ENCODE data around the gene CFAP77.

Gene CFAP77

GRCh38 chr9:132589148-132590036, 179.4 kb downstream of the CFAP77 start:
- H3K27ac ChIP-seq (ENCODE audit: insufficient read depth in 1 of 2, low read depth in 1 of 2, low read length in 2 of 2, poor library complexity in 1 of 2, severe bottlenecking in 2 of 2), result no peak overlapping the region
- no peak overlapping the region for H3K4me3 ChIP-seq (ENCODE audit: control insufficient read depth in 1 of 7, extremely low read depth in 1 of 7, insufficient read depth in 4 of 7, low read depth in 2 of 7, low read length in 6 of 7)
- DNase-seq, result no peak
- no peaks in the 10 kb centered on the region for H3K9me3 ChIP-seq (ENCODE audit: control extremely low read depth in 1 of 5, control insufficient read depth in 4 of 5, insufficient read depth in 2 of 5, low read depth in 1 of 5, low read length in 4 of 5)
- POLR2A ChIA-PET, result interaction anchor here (0.6 kb wide), 1 partner anchor 857 kb away, joined by 7 read pairs; no protein-coding TSS in a partner anchor
- peaks cover 5 to 92% (median 50%) of the 10 kb centered on the region in 5 experiments for H3K27me3 ChIP-seq (replicated peaks in 2 of 5; ENCODE audit: control insufficient read depth in 4 of 5, insufficient read depth in 5 of 5, low read length in 4 of 5)
- CTCF ChIA-PET, result interaction anchor here (1.5 kb wide), 1 partner anchor 13 kb away, joined by 3 read pairs; no protein-coding TSS in a partner anchor
- H3K36me3 ChIP-seq (ENCODE audit: control insufficient read depth in 4 of 4, insufficient read depth in 4 of 4, low read length in 3 of 4), result peaks cover 1 to 10% (median 6%) of the 10 kb centered on the region in 4 experiments
- peaks cover 0 to 23% (median 14%) of the 10 kb centered on the region in 4 experiments for H3K4me1 ChIP-seq (ENCODE audit: control extremely low read depth in 1 of 4, control insufficient read depth in 4 of 4, insufficient read depth in 4 of 4, low read length in 3 of 4)
- WGBS (ENCODE audit: insufficient coverage), result 3% methylated on average over 71 of the region's 83 CpGs

GRCh38 chr9:132590037-132590317, 180.0 kb downstream of the CFAP77 start:
- peaks cover 5 to 86% (median 47%) of the 10 kb centered on the region in 5 experiments for H3K27me3 ChIP-seq (replicated peaks in 2 of 5; ENCODE audit: control insufficient read depth in 4 of 5, insufficient read depth in 5 of 5, low read length in 4 of 5)

GRCh38 chr9:132590318-132591182, 180.5 kb downstream of the CFAP77 start:
- H3K27ac ChIP-seq (ENCODE audit: insufficient read depth in 1 of 2, low read depth in 1 of 2, low read length in 2 of 2, poor library complexity in 1 of 2, severe bottlenecking in 2 of 2), result no peak overlapping the region
- H3K27me3 ChIP-seq (replicated peaks in 2 of 5; ENCODE audit: control insufficient read depth in 4 of 5, insufficient read depth in 5 of 5, low read length in 4 of 5), result peaks cover 4 to 80% (median 41%) of the 10 kb centered on the region in 5 experiments
- H3K4me1 ChIP-seq (ENCODE audit: control extremely low read depth in 1 of 4, control insufficient read depth in 4 of 4, insufficient read depth in 4 of 4, low read length in 3 of 4), result peaks cover 0 to 23% (median 14%) of the 10 kb centered on the region in 4 experiments
- H3K36me3 ChIP-seq (ENCODE audit: control insufficient read depth in 4 of 4, insufficient read depth in 4 of 4, low read length in 3 of 4), result peaks cover 2 to 22% (median 11%) of the 10 kb centered on the region in 4 experiments
- 2% methylated on average over 37 of the region's 73 CpGs for WGBS (ENCODE audit: insufficient coverage)
- ChIA-PET CTCF (interaction anchor here (1.5 kb wide), 1 partner anchor 14 kb away, joined by 3 read pairs; no protein-coding TSS in a partner anchor), POLR2A (no interaction called here)
- no peak overlapping the region for H3K4me3 ChIP-seq (ENCODE audit: control insufficient read depth in 1 of 7, extremely low read depth in 1 of 7, insufficient read depth in 4 of 7, low read depth in 2 of 7, low read length in 6 of 7)
- no peaks in the 10 kb centered on the region for H3K9me3 ChIP-seq (ENCODE audit: control extremely low read depth in 1 of 5, control insufficient read depth in 4 of 5, insufficient read depth in 2 of 5, low read depth in 1 of 5, low read length in 4 of 5)
- DNase-seq, result no peak

More at GRCh38 chr9:132590037-132590317, 180.0 kb downstream of the CFAP77 start:
- CTCF ChIA-PET, result interaction anchor here (1.5 kb wide), 1 partner anchor 13 kb away, joined by 3 read pairs; no protein-coding TSS in a partner anchor
- no peak for DNase-seq
- POLR2A ChIA-PET, result interaction anchor here (0.6 kb wide), 1 partner anchor 858 kb away, joined by 7 read pairs; no protein-coding TSS in a partner anchor
- H3K27ac ChIP-seq (ENCODE audit: insufficient read depth in 1 of 2, low read depth in 1 of 2, low read length in 2 of 2, poor library complexity in 1 of 2, severe bottlenecking in 2 of 2), result no peak overlapping the region
- no peak overlapping the region for H3K4me3 ChIP-seq (ENCODE audit: control insufficient read depth in 1 of 7, extremely low read depth in 1 of 7, insufficient read depth in 4 of 7, low read depth in 2 of 7, low read length in 6 of 7)
- H3K4me1 ChIP-seq (ENCODE audit: control extremely low read depth in 1 of 4, control insufficient read depth in 4 of 4, insufficient read depth in 4 of 4, low read length in 3 of 4), result peaks cover 0 to 23% (median 14%) of the 10 kb centered on the region in 4 experiments
- H3K36me3 ChIP-seq (ENCODE audit: control insufficient read depth in 4 of 4, insufficient read depth in 4 of 4, low read length in 3 of 4), result peaks cover 2 to 16% (median 9%) of the 10 kb centered on the region in 4 experiments
- 8% methylated on average over 13 of the region's 17 CpGs for WGBS (ENCODE audit: insufficient coverage)
- no peaks in the 10 kb centered on the region for H3K9me3 ChIP-seq (ENCODE audit: control extremely low read depth in 1 of 5, control insufficient read depth in 4 of 5, insufficient read depth in 2 of 5, low read depth in 1 of 5, low read length in 4 of 5)

GRCh38 chr9:132591244-132591643, 181.2 kb downstream of the CFAP77 start:
- CTCF ChIA-PET, result interaction anchor here (0.9 to 1.5 kb wide), 2 partner anchors 12 to 15 kb away, joined by 3 read pairs; no protein-coding TSS in a partner anchor
- no peak for DNase-seq
- peaks cover 4 to 24% (median 11%) of the 10 kb centered on the region in 4 experiments for H3K36me3 ChIP-seq (ENCODE audit: control insufficient read depth in 4 of 4, insufficient read depth in 4 of 4, low read length in 3 of 4)
- WGBS (ENCODE audit: insufficient coverage), result no CpG with 5 or more reads among the region's 6 CpGs
- no peak overlapping the region for H3K4me3 ChIP-seq (ENCODE audit: control insufficient read depth in 1 of 7, extremely low read depth in 1 of 7, insufficient read depth in 4 of 7, low read depth in 2 of 7, low read length in 6 of 7)
- peaks cover 0 to 73% (median 35%) of the 10 kb centered on the region in 5 experiments for H3K27me3 ChIP-seq (replicated peaks in 2 of 5; ENCODE audit: control insufficient read depth in 4 of 5, insufficient read depth in 5 of 5, low read length in 4 of 5)
- no peak overlapping the region for H3K27ac ChIP-seq (ENCODE audit: insufficient read depth in 1 of 2, low read depth in 1 of 2, low read length in 2 of 2, poor library complexity in 1 of 2, severe bottlenecking in 2 of 2)
- POLR2A ChIA-PET, result interaction anchor here (0.7 kb wide), 1 partner anchor 19 kb away, joined by 4 read pairs; no protein-coding TSS in a partner anchor
- no peaks in the 10 kb centered on the region for H3K9me3 ChIP-seq (ENCODE audit: control extremely low read depth in 1 of 5, control insufficient read depth in 4 of 5, insufficient read depth in 2 of 5, low read depth in 1 of 5, low read length in 4 of 5)
- H3K4me1 ChIP-seq (ENCODE audit: control extremely low read depth in 1 of 4, control insufficient read depth in 4 of 4, insufficient read depth in 4 of 4, low read length in 3 of 4), result peaks cover 0 to 20% (median 11%) of the 10 kb centered on the region in 4 experiments

- H3K27me3 ChIP-seq (replicated peaks in 2 of 5; ENCODE audit: control insufficient read depth in 4 of 5, insufficient read depth in 5 of 5, low read length in 4 of 5), result peaks cover 0 to 67% (median 32%) of the 10 kb centered on the region in 5 experiments
- H3K4me1 ChIP-seq (ENCODE audit: control extremely low read depth in 1 of 4, control insufficient read depth in 4 of 4, insufficient read depth in 4 of 4, low read length in 3 of 4), result peaks cover 0 to 17% (median 7%) of the 10 kb centered on the region in 4 experiments
- H3K27ac ChIP-seq (ENCODE audit: insufficient read depth in 1 of 2, low read depth in 1 of 2, low read length in 2 of 2, poor library complexity in 1 of 2, severe bottlenecking in 2 of 2), result no peak overlapping the region
- no peaks in the 10 kb centered on the region for H3K9me3 ChIP-seq (ENCODE audit: control extremely low read depth in 1 of 5, control insufficient read depth in 4 of 5, insufficient read depth in 2 of 5, low read depth in 1 of 5, low read length in 4 of 5)
- CTCF ChIA-PET, result interaction anchor here (0.9 to 1.1 kb wide), 2 partner anchors 9 to 11 kb away, joined by 3 read pairs; no protein-coding TSS in a partner anchor
- 94% methylated on average over 2 of the region's 9 CpGs for whole genome bisulfite sequencing (ENCODE audit: insufficient coverage)
- POLR2A ChIA-PET, result interaction anchor here (0.7 kb wide), 1 partner anchor 20 kb away, joined by 4 read pairs; no protein-coding TSS in a partner anchor
- no peak overlapping the region for H3K4me3 ChIP-seq (ENCODE audit: control insufficient read depth in 1 of 7, extremely low read depth in 1 of 7, insufficient read depth in 4 of 7, low read depth in 2 of 7, low read length in 6 of 7)
- H3K36me3 ChIP-seq (ENCODE audit: control insufficient read depth in 4 of 4, insufficient read depth in 4 of 4, low read length in 3 of 4), result peaks cover 4 to 29% (median 15%) of the 10 kb centered on the region in 4 experiments
- DNase-seq, result no peak
These were observed 181.8 kb downstream of the CFAP77 start for GRCh38 chr9:132591751-132592314.

- no peak overlapping the region for H3K4me3 ChIP-seq (ENCODE audit: control insufficient read depth in 1 of 7, extremely low read depth in 1 of 7, insufficient read depth in 4 of 7, low read depth in 2 of 7, low read length in 6 of 7)
- peaks cover 4 to 29% (median 16%) of the 10 kb centered on the region in 4 experiments for H3K36me3 ChIP-seq (ENCODE audit: control insufficient read depth in 4 of 4, insufficient read depth in 4 of 4, low read length in 3 of 4)
- peaks cover 0 to 15% (median 5%) of the 10 kb centered on the region in 4 experiments for H3K4me1 ChIP-seq (ENCODE audit: control extremely low read depth in 1 of 4, control insufficient read depth in 4 of 4, insufficient read depth in 4 of 4, low read length in 3 of 4)
- WGBS (ENCODE audit: insufficient coverage), result 92% methylated on average over 3 of the region's 8 CpGs
- no peaks in the 10 kb centered on the region for H3K9me3 ChIP-seq (ENCODE audit: control extremely low read depth in 1 of 5, control insufficient read depth in 4 of 5, insufficient read depth in 2 of 5, low read depth in 1 of 5, low read length in 4 of 5)
- no peak overlapping the region for H3K27ac ChIP-seq (ENCODE audit: insufficient read depth in 1 of 2, low read depth in 1 of 2, low read length in 2 of 2, poor library complexity in 1 of 2, severe bottlenecking in 2 of 2)
- ChIA-PET CTCF (interaction anchor here (1.1 kb wide), 1 partner anchor 8 kb away, joined by 3 read pairs; no protein-coding TSS in a partner anchor), POLR2A (no interaction called here)
- peaks cover 0 to 61% (median 28%) of the 10 kb centered on the region in 5 experiments for H3K27me3 ChIP-seq (replicated peaks in 2 of 5; ENCODE audit: control insufficient read depth in 4 of 5, insufficient read depth in 5 of 5, low read length in 4 of 5)
- DNase-seq, result no peak
These were observed 182.4 kb downstream of the CFAP77 start for GRCh38 chr9:132592451-132592850.

All from common myeloid progenitor, CD34-positive (primary cell).